ENCODE measurements around the gene RYR2. TPM values are rescaled to one million over a fixed set of nuclear protein-coding genes. Genes with fewer than 3 reads are reported as not detected.

Gene RYR2
- total RNA-seq, 1 experiment from 2014 or later, result 3.4 TPM

DNA sequence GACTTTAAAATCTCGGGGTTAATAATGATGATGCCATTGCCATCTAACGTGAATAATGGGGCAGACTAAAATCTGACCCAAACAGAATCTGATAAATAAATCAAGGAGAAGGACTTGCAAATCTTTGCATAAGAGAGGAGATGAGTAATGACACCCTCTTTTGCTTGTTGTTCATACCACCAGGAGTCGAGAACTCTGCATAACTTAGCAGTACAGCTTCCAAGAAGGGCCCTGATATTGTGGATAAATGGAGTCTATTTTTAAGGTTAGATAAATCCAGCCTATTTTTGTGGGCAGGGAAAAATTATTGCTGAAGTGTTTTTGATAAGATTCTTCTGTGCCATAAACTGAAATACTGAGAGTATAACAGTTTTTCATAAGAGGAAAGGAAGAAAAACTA is 17.3 kb downstream of the RYR2 start:
- Histone ChIP-seq H2BK20ac (ENCODE audit: low read depth, low read length, poor library complexity, severe bottlenecking) (no peak overlapping the region), H2BK120ac (ENCODE audit: low read depth, low read length, poor library complexity, severe bottlenecking) (no peak overlapping the region), H3K79me1 (ENCODE audit: insufficient read depth, low read depth, low read length, poor library complexity, severe bottlenecking) (no peaks in the 10 kb centered on the region), H3K23me2 (ENCODE audit: insufficient read length, low read depth, low read length, poor library complexity, severe bottlenecking) (no peaks in the 10 kb centered on the region), H3T11ph (ENCODE audit: low read length) (no peak overlapping the region), H3K27ac (ENCODE audit: insufficient read length, low read depth, low read length) (no peak overlapping the region), H3K14ac (ENCODE audit: insufficient read depth, low read length) (no peak overlapping the region), H3K27me3 (ENCODE audit: insufficient read depth, low read length) (no peaks in the 10 kb centered on the region), H4K20me1 (ENCODE audit: control insufficient read depth, insufficient read depth, insufficient read length) (no peaks in the 10 kb centered on the region), H2BK5ac (ENCODE audit: insufficient read length, low read length) (no peak overlapping the region), H3K4me2 (ENCODE audit: insufficient read depth, insufficient read length, low read length) (no peak overlapping the region), H3K4me1 (ENCODE audit: insufficient read depth, low read length) (no peaks in the 10 kb centered on the region), H2BK15ac (ENCODE audit: low read depth, low read length) (no peak overlapping the region), H3K18ac (ENCODE audit: insufficient read length, low read depth, low read length) (no peak overlapping the region), H2BK12ac (ENCODE audit: insufficient read length, low read depth, low read length) (no peak overlapping the region), H3K9me3 (ENCODE audit: control insufficient read depth, low read depth, low read length) (no peaks in the 10 kb centered on the region), H4K5ac (ENCODE audit: insufficient read length, low read depth, low read length) (no peak overlapping the region), H3K23ac (ENCODE audit: insufficient read length, low read depth, low read length) (no peak overlapping the region), H4K91ac (ENCODE audit: insufficient read length, low read depth, low read length) (no peak overlapping the region), H4K8ac (replicated peaks; ENCODE audit: insufficient read length, low read depth, low read length) (no peak overlapping the region), H3K56ac (ENCODE audit: insufficient read length, low read depth, low read length) (no peak overlapping the region), H2AK5ac (ENCODE audit: insufficient read length, low read length) (no peak overlapping the region), H3K9ac (ENCODE audit: extremely low read depth, insufficient read length, low read length) (no peak overlapping the region), H3K4ac (ENCODE audit: low read depth, low read length) (no peak overlapping the region), H3K79me2 (ENCODE audit: insufficient read depth, low read length) (no peaks in the 10 kb centered on the region), H2AFZ (ENCODE audit: low read length) (no peak overlapping the region)
- TF ChIP-seq, protein P1, sequence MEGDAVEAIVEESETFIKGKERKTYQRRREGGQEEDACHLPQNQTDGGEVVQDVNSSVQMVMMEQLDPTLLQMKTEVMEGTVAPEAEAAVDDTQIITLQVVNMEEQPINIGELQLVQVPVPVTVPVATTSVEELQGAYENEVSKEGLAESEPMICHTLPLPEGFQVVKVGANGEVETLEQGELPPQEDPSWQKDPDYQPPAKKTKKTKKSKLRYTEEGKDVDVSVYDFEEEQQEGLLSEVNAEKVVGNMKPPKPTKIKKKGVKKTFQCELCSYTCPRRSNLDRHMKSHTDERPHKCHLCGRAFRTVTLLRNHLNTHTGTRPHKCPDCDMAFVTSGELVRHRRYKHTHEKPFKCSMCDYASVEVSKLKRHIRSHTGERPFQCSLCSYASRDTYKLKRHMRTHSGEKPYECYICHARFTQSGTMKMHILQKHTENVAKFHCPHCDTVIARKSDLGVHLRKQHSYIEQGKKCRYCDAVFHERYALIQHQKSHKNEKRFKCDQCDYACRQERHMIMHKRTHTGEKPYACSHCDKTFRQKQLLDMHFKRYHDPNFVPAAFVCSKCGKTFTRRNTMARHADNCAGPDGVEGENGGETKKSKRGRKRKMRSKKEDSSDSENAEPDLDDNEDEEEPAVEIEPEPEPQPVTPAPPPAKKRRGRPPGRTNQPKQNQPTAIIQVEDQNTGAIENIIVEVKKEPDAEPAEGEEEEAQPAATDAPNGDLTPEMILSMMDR (conservative IDR thresholded peaks at IDR 0.05), result no peak
- Mint-ChIP-seq H3K4me1 (peaks cover 31 to 33% of the 10 kb centered on the region in 2 experiments), H3K9me3 (peaks cover 0 to 8% of the 10 kb centered on the region in 2 experiments; a peak in 2 of 5 replicates), H3K27me3 (ENCODE audit: low read depth) (no peaks in the 10 kb centered on the region), H3K27ac (no peak overlapping the region), H3K4me3 (no peak overlapping the region), H3K36me3 (ENCODE audit: insufficient read depth in 1 of 3, low read depth in 3 of 3) (peaks cover 3 to 10% (median 5%) of the 10 kb centered on the region in 3 experiments; a peak in 2 of 7 replicates)
- no CpG with 5 or more reads among the region's 3 CpGs for WGBS (ENCODE audit: extremely low coverage, insufficient read length, low lambda C conversion rate)
- DNase-seq, result no peak
